MG63 (cell line): ENCODE data around the gene GFRA1. TPM values are rescaled to one million over a fixed set of nuclear protein-coding genes. Genes with fewer than 3 reads are reported as not detected.

Experiments
- DNase-seq: peaks from one replicate; pipeline ENCODE4 v3.0.0-alpha.2; 2020
- H3K27me3 ChIP-seq: fragments of 250-450 bp; sonication (Bioruptor Pico); 2 replicates; pipeline ENCODE4 v1.5.1; 2020; ENCODE audit warnings: mild to moderate bottlenecking, moderate library complexity
- H3K36me3 ChIP-seq: fragments of 250-450 bp; sonication (Bioruptor Pico); 2 replicates; pipeline ENCODE4 v1.5.1; 2020; ENCODE audit warnings: mild to moderate bottlenecking, moderate library complexity
- H3K4me3 ChIP-seq: fragments of 250-450 bp; sonication (Bioruptor Pico); 2 replicates; pipeline ENCODE4 v1.5.1; 2020; ENCODE audit warnings: mild to moderate bottlenecking, moderate library complexity
- H3K9me3 ChIP-seq: fragments of 250-450 bp; sonication (Bioruptor Pico); 2 replicates; pipeline ENCODE4 v1.5.1; 2020; ENCODE audit warnings: mild to moderate bottlenecking, moderate library complexity
- total RNA-seq: library from RNA; depleted of rRNA; stranded (reverse); fragments of >200 nt; shearing (Covaris generic); gene quantifications from 2 replicates; pipeline ENCODE4 v1.2.3, GENCODE V29; 2014; ENCODE audit warnings: low replicate concordance

GFRA1 gene
- total RNA-seq, 1 experiment from 2014 or later, result 47.6 TPM

GRCh38 chr10:116094356-116094755 lies 178.7 kb downstream of the GFRA1 start:
- Histone ChIP-seq H3K4me3 (no peak overlapping the region), H3K9me3 (no peaks in the 10 kb centered on the region), H3K27me3 (no peaks in the 10 kb centered on the region), H3K36me3 (no peaks in the 10 kb centered on the region)
- no peak for DNase-seq

GRCh38 chr10:116093031-116093430 lies 180.0 kb downstream of the GFRA1 start:
- DNase-seq, result no peak
- H3K36me3 ChIP-seq, result no peaks in the 10 kb centered on the region
- H3K27me3 ChIP-seq, result no peaks in the 10 kb centered on the region
- no peaks in the 10 kb centered on the region for H3K9me3 ChIP-seq
- H3K4me3 ChIP-seq, result no peak overlapping the region

- Histone ChIP-seq H3K9me3 (no peaks in the 10 kb centered on the region), H3K27me3 (no peaks in the 10 kb centered on the region), H3K36me3 (no peaks in the 10 kb centered on the region), H3K4me3 (no peak overlapping the region)
- no peak for DNase-seq
Measured at GRCh38 chr10:116088985-116089384, 184.0 kb downstream of the GFRA1 start.

DNA sequence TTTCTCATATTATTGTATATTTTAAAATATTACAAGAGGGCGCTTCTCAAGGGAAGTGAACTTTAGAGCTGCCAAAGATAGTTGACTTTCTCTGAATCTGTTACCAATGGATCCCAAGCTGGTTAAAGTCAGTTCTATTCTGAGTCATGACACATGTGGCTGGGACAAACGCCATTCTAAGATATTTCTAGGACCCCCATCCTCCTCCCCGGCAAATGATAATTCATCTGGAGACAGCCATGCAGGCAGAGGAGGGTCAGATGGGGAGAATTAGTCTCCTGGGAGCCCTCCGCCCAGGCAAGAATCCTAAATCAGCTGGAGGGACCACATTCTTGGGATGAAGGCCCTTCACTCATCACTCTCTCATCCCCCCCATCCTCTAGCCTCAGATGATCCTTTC lies 187.7 kb downstream of the GFRA1 start:
- no peaks in the 10 kb centered on the region for H3K36me3 ChIP-seq
- DNase-seq, result no peak
- H3K4me3 ChIP-seq, result no peak overlapping the region
- H3K27me3 ChIP-seq, result no peaks in the 10 kb centered on the region
- H3K9me3 ChIP-seq, result no peaks in the 10 kb centered on the region

DNA sequence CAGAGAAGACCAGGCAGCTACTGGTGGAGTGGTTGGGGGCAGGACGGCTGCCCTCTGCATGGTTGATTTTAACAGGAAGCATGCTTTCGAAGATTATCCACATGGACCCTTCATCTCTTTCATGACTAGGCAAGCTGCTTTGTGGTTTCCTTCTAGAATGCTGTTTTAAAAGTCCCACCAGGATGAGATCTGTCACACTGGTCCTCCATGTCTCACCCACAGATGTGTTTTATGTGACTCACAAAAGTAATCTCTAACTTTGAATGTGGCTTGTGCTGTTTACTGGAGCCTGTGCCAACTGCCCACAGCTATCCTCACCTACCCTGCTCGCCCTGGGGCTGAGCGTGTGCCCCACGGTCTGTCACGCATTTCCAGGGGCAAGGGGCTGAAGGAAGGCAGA lies 188.8 kb downstream of the GFRA1 start:
- DNase-seq, result no peak
- Histone ChIP-seq H3K36me3 (no peaks in the 10 kb centered on the region), H3K27me3 (no peaks in the 10 kb centered on the region), H3K9me3 (no peaks in the 10 kb centered on the region), H3K4me3 (no peak overlapping the region)

- DNase-seq, result no peak
- Histone ChIP-seq H3K36me3 (no peaks in the 10 kb centered on the region), H3K4me3 (no peak overlapping the region), H3K9me3 (no peaks in the 10 kb centered on the region), H3K27me3 (no peaks in the 10 kb centered on the region)
Measured at GRCh38 chr10:116083226-116083762, 189.7 kb downstream of the GFRA1 start.

DNA sequence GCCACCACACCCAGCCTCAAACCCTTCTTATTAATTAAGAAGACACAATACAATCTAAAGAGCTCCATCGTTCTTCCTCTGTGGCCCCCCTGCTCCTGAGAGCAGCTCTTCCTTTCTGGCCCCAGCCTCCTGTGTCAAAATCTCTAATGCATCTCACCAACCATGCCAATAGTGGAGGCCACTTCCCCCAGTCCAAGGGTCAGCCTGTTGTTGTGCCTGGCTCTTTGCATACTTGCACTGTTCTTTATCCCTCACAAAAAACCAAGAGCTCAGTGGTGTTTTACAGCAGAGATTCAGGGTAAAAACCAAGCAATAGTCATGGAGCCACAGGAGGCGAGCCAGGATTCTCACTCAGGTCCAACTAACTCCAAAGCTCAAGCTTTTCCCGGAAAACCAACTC lies 190.2 kb downstream of the GFRA1 start:
- Histone ChIP-seq H3K9me3 (no peaks in the 10 kb centered on the region), H3K27me3 (no peaks in the 10 kb centered on the region), H3K36me3 (no peaks in the 10 kb centered on the region), H3K4me3 (no peak overlapping the region)
- DNase-seq, result no peak

DNA sequence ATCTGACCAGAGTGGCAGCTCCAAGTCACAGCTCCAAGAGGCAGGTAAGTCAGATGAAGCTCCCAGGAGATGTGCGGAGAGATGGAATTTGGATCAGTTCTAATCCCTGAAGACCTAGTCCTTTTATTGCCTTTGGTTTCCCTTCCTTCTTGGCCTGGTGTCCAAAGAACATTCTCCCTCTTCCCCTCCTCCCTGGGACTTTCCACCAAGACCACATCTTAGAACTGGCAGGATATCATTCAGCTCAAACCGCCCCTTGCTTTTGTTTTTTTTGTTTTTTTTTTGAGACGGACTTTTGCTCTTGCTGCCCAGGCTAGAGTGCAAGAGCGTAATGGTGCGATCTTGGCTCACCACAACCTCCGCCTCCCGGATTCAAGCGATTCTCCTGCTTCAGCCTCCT lies 190.8 kb downstream of the GFRA1 start:
- H3K4me3 ChIP-seq, result no peak overlapping the region
- no peaks in the 10 kb centered on the region for H3K36me3 ChIP-seq
- no peaks in the 10 kb centered on the region for H3K27me3 ChIP-seq
- DNase-seq, result no peak
- no peaks in the 10 kb centered on the region for H3K9me3 ChIP-seq

DNA sequence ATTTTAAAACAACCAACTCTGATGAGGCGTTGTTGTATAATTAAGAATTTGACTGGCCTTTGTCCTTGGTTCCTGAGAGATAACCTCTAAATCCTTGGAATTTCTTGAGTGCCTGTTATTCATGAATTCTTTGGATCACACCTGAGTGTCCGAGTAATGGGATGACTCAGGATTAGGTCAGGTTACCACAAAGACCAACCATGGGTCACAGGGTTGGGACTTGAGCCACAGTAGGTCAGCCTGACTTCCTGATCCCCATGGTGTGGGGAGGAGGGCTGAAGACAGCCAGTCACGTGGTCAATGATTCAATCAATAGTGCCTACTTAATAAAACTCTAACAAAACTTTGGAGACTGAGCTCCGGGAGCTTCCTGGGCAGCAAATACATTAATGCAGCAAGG lies 192.5 kb downstream of the GFRA1 start:
- H3K36me3 ChIP-seq, result no peaks in the 10 kb centered on the region
- H3K9me3 ChIP-seq, result no peaks in the 10 kb centered on the region
- no peaks in the 10 kb centered on the region for H3K27me3 ChIP-seq
- H3K4me3 ChIP-seq, result no peak overlapping the region
- DNase-seq, result peak; percentile 85

DNA sequence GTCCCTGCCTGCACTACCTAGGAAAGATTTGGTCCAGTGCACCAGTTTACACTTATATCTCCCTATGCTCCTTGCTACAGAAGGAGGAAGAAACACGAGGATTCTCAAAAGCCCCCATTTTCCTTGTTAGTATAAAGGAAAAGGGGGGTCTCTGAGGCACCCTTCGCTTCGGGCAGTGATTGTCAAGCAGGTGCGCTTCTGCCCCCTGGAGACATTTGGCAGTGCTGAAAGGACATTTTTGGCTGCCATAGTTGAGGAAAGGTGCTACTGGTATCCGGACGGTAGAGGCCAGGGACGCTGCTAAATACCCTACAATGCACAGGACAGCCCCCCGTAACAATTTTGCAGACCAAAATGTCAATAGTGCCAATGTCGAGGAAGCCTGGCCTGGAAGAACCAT lies 193.7 kb downstream of the GFRA1 start:
- DNase-seq, result no peak
- Histone ChIP-seq H3K27me3 (no peaks in the 10 kb centered on the region), H3K4me3 (no peak overlapping the region)

GRCh38 chr10:116076621-116077020 lies 196.4 kb downstream of the GFRA1 start:
- Histone ChIP-seq H3K36me3 (no peaks in the 10 kb centered on the region), H3K9me3 (no peaks in the 10 kb centered on the region), H3K27me3 (no peaks in the 10 kb centered on the region), H3K4me3 (no peak overlapping the region)
- no peak for DNase-seq

More for the DNA sequence above, 193.7 kb downstream of the GFRA1 start:
- Histone ChIP-seq H3K36me3 (no peaks in the 10 kb centered on the region), H3K9me3 (no peaks in the 10 kb centered on the region)

- H3K4me3 ChIP-seq, result no peak overlapping the region
- no peaks in the 10 kb centered on the region for H3K9me3 ChIP-seq
- no peaks in the 10 kb centered on the region for H3K36me3 ChIP-seq
- no peak for DNase-seq
- no peaks in the 10 kb centered on the region for H3K27me3 ChIP-seq
Measured at GRCh38 chr10:116073510-116073909, 199.5 kb downstream of the GFRA1 start.

DNA sequence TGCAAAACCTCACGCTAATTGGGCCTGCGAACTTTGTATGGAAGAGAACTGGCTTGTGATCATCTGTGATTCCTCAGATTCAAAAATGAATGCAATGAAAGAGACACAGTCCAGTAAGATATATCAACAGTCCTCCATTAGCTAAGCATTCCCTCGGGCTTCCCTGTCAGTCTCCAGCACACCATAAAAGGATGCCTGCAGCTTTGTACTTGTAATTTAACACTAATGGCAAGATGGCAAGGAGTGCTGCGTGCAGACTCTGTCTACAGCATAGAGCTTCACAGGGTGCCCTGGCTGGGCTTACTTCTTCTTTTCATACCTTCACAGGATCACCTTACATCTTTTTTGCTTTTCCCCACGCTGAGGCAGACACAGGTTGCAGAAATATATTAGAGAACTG lies 200.0 kb downstream of the GFRA1 start:
- Histone ChIP-seq H3K9me3 (no peaks in the 10 kb centered on the region), H3K4me3 (no peak overlapping the region), H3K27me3 (no peaks in the 10 kb centered on the region), H3K36me3 (no peaks in the 10 kb centered on the region)
- no peak for DNase-seq

- H3K9me3 ChIP-seq, result no peaks in the 10 kb centered on the region
- H3K36me3 ChIP-seq, result no peaks in the 10 kb centered on the region
- no peaks in the 10 kb centered on the region for H3K27me3 ChIP-seq
- H3K4me3 ChIP-seq, result no peak overlapping the region
- DNase-seq, result no peak
Measured at GRCh38 chr10:116071453-116072148, 201.4 kb downstream of the GFRA1 start.

GRCh38 chr10:116070743-116071320 lies 202.2 kb downstream of the GFRA1 start:
- no peak overlapping the region for H3K4me3 ChIP-seq
- H3K36me3 ChIP-seq, result no peaks in the 10 kb centered on the region
- DNase-seq, result no peak
- H3K9me3 ChIP-seq, result no peaks in the 10 kb centered on the region
- H3K27me3 ChIP-seq, result no peaks in the 10 kb centered on the region

DNA sequence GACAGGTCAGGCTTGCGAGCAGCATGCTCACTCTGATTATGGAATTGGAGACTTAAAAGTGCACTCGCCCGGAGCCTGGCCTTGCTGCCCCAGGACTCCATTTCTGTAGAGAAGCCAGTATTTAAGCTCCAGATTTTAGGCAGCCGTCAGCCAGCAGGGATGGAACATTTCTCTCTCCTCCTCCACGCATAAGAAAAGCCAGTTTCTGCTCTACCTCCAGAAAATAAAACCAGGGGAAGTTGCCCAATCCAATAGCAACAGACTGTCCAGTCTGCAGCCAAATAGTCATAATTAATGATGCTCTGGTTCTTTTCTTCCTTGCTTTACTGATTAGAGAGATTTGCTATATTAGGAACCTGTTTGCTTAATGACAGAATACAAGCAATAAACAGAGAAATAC lies 203.2 kb downstream of the GFRA1 start:
- Histone ChIP-seq H3K4me3 (no peak overlapping the region), H3K9me3 (no peaks in the 10 kb centered on the region), H3K36me3 (no peaks in the 10 kb centered on the region), H3K27me3 (no peaks in the 10 kb centered on the region)
- DNase-seq, result no peak

GRCh38 chr10:116067825-116068224 lies 205.2 kb downstream of the GFRA1 start:
- Histone ChIP-seq H3K4me3 (no peak overlapping the region), H3K27me3 (no peaks in the 10 kb centered on the region), H3K36me3 (no peaks in the 10 kb centered on the region), H3K9me3 (no peaks in the 10 kb centered on the region)
- no peak for DNase-seq

DNA sequence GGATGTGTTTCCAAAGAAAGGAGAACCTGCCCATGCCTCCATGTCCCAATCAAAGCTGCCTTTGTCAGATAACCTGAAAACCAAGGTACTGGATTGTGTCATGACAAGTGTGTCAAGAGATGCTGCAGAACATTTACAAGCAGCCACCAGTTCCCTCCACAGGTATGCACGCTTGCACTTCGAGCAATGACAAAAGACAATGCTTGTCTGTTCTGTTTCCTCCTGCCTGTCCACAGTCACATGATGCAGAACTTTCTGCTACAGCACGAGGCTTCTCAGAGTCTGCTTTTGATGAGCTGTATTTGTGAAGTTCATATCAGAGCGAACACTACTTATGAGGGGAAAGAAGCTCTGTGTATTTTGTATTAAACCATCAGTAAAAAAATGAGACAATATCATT lies 209.9 kb downstream of the GFRA1 start:
- no peak for DNase-seq
- H3K9me3 ChIP-seq, result no peaks in the 10 kb centered on the region
- no peaks in the 10 kb centered on the region for H3K27me3 ChIP-seq
- H3K36me3 ChIP-seq, result no peaks in the 10 kb centered on the region
- no peak overlapping the region for H3K4me3 ChIP-seq
